HG02852 (cell line): Measurements from ENCODE around the gene C1orf210.

ENCODE experiments used
- ATAC-seq: cut with Tn5 transposase; IDR thresholded peaks from one replicate; pipeline ENCODE4 v1.9.1; 2021; ENCODE audit warnings: mild to moderate bottlenecking, moderate library complexity; ENCODE audit not compliant: unreplicated experiment

C1orf210 gene

DNA sequence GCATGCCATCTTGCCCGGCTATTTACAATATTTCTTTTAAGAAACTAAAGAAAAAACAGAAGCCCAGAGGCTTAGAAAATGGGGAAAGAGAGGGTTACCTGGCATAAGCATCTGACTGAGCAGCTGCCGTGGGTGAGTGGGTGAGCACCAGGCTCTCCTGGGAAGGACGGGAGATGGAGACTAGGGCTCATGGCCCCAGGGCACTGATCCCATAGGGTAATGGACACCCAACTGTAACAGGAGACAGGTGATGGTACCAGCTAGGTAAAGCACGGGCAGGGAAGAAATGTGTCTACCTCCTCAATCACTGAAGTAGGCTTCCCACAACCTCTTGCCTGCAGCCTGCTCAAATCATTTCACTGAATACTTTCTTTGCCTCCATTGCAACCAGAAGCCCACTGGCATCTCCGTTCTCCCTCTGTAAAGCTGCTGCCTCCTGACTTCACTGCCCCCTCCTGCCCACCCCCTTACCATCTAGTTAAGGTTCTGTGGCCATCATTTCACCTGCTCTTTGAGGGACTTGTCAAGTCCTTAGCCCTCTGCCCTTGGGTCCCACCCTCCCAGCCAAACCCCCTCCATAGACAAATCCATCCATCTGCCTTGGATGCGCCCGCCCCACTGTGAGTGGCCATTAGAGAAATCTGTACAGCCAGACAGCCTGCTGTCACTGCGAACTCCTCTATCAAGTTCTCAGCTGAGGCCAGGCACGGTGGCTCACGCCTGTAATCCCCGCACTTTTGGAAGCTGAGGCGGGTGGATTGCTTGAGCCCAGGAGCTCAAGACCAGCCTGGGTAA, 9.4 kb downstream of the C1orf210 start:
- ATAC-seq, result no peak

DNA sequence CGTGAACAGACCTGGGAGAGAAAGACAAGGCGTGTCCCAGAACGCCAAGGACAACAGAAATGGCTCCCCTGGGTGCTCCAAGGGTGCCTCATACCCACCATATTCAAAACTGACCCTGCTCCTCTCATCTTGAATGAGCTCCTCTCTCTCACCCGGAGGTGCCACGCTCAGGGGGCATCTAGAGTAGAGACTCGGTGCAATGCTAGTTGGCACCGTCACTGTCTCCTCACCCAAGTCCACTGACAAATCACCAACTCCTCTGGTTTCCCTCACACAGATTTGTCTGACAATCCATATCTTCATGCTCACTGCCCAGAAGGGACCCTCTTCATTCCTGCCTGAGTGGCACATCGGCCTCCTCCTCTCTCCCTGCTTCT, 10.6 kb downstream of the C1orf210 start:
- no peak for ATAC-seq

DNA sequence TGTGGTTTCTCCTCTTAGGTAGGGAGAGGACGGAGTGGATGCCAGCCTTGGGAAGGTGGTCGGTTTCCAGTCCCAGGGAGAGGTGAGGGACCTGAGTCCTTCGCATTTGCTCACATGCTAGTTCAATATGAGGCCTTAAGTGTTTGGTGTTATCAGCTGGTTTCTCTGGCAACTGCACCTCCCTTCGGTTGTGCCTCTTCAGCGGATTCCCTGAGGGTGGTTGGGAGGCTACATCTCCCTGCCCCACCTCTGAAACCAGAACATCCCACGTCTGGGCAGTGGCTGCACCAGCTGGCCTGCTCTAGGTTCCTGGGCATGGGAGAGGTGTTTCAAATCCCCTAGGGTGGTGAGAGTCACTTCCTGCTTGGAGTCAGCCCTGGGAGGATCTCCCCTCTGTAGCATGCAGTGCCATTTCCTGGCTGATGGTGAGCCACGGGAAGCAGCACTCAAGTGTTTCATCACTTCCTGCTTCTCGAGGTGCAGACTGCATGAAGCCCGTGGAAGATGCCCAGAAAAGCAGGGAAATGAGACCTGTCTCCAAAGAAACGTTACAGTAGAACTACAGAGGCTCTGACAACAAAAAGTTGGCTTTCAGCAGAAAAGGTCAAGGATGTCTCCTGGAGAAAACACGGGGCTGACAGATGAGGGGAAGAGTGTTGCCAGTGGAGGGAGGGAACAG, 11.1 kb downstream of the C1orf210 start:
- ATAC-seq, result no peak

DNA sequence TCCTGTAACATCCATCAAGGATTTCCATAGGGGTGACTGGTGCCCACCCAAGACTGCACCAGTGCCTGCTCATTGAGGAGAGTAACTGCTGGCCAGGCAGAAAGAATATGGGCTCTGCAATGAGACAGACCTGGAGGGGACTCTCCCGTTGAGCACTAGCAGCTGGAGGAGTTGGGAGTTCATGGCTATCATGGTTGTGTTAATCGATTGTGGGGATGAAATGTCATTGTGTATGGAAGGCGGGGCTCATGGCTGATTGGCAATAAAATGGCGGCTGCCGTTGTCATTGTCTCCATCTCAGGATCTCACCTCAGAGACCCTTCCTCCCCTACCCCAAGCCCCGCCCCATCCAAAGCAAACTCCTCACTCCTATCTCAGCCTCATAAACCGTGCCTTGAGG, 11.7 kb downstream of the C1orf210 start:
- ATAC-seq, result no peak

DNA sequence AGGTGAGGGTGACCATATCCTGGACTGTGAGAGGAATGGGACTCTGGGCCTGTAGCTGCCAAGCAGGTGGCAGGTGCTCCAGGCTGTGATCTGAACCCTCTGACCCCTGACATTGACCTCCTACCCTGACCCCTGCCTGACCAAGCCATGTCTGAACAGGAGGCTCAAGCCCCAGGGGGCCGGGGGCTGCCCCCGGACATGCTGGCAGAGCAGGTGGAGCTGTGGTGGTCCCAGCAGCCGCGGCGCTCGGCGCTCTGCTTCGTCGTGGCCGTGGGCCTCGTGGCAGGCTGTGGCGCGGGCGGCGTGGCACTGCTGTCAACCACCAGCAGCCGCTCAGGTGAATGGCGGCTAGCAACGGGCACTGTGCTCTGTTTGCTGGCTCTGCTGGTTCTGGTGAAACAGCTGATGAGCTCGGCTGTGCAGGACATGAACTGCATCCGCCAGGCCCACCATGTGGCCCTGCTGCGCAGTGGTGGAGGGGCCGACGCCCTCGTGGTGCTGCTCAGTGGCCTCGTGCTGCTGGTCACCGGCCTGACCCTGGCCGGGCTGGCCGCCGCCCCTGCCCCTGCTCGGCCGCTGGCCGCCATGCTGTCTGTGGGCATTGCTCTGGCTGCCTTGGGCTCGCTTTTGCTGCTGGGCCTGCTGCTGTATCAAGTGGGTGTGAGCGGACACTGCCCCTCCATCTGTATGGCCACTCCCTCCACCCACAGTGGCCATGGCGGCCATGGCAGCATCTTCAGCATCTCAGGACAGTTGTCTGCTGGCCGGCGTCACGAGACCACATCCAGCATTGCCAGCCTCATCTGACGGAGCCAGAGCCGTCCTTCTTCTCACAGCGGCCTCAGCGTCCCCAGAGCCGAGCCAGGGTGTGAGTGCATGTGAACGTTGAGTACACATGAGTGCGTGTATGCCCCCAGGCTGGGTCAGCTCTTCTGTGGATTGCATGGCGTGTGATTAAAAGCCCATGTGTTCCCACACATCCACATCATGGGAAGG, 12.5 kb downstream of the C1orf210 start:
- ATAC-seq, result no peak

DNA sequence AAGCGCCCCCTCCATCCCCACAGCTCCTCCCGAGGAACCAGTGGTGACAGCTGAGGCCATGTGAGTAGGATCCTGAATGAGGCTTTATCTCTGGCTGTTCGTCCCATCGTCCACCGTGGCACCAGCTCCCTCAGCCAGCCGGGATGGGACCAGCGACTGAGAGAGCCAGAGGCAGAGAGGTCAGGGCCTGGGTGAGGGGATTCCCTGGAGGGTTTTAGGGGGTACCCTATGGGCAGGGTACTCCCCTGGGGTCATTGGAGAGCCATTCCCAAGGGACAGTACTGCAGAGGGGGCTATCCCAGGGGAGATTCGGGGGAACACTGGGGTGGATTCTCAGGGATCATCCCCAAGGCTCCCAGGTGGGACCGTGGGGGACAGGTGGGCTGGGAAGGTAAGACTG, 13.2 kb downstream of the C1orf210 start:
- ATAC-seq, result no peak

DNA sequence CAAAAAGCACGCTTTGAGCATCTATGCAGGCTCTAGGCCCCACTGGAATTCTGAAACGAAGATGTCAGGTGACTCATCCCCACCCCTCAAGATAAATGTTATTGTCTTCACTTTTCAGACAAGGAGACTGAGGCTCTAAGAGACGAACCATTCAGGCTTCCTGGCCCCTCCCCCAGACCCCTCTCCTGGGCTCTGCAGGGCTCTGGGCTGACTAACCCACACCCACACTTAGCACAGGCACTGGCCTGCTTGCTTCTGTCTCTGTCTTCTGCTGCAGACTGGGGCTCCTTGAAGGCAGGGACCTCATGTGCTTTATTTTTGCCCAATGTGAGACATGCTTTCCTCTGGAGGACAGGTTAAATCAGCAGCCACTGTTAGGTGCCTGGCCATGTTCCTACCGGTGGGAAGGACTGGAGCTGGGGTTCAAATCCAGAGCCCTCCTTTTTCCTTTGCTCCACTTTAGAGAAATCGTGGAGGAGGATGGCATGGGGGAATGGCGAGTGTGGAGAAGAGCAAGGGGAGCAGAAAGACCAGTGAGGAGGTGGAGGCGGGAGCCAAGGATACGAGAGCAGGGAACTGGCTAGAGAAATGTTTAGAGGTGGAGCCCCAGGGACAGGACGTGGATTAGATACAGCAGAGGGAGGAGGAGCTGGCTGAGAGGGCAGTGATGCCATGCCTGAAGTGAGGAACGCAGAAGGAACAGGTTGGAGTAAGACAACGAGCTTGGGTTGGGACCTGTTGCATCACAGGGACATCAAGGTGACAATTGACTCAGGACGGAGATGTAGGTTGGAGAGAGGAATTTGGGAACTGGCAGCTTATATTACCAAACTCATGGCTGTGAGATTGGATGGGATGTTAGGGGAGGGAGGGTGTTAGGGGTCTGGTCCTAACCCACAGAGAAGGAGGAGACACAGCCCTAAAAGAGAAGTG, 13.9 kb downstream of the C1orf210 start:
- no peak for ATAC-seq

DNA sequence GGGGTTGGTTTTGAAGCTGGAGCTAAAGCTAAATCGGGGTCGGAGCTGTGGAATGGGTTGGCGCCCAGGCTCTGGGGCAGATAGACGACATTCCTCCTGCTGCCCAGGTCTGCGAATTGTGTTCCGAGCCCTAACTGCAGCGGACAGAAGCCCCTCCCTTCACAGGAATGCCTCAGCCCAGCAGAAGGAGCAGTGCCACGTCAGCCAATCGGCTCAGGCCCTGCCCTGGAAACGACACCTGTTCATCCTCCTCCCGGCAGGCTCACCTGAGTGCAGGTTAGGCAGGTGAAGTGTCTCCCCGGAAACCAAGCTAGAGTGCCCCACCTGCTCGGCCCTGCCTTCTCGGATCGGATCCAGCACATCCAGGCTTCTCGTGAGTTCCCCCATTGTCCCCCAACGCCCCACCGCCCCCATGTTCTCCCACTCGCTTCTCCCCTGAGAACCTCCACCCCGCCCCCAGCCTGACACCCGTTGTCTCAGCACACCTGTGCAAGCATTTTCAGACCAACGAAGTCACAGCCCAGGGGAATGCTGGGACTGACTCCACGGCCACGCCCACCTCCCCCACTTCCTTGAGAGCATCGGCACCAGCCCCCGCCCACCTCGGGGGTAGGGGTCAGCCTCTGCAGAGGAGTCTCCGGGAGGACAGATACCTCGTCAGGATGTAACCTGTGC, 14.8 kb downstream of the C1orf210 start:
- ATAC-seq, result no peak

DNA sequence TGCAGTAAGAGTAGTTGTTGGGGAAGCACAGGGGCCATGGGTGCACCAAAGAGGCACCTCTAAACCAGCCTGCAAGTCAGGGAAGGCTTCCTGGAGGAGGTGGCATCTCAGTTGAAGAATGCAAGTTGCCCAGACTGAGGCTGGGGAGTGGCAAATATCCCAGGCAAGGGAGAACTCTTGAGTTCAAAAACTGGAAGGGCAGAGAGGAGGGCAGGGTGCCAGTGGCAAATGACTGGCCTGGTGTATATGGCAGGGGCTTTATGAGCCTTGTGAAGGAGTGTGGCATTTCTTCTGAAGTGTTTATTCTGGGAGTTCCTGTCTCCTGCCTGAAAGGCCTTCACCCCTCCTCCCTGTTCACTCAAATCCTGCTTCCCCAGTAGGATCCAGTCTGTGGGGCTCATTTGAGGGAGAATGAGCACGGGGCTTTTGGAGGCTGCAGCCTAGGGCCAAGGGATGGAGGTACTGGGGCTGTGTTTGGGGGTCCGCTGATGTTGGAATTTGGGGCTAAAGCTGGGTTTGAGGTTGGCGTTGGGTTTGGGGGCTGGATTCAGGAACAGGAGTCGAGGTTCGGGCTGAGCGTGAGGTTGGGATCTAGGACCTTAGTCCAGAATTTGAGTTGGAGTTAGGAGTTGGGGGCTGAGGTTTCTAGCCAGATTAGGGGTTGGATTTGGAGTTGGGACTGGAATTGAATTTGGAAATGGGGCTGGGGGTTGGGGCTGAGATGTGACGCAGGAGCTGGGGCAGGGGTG, 15.6 kb downstream of the C1orf210 start, which contains the start of gene TMEM125:
TSS of gene TMEM125 (plus strand) at position 357 of the 749 bp plus-strand sequence. CDS start 2,740 bp downstream, outside the sequence.
- no peak for ATAC-seq

DNA sequence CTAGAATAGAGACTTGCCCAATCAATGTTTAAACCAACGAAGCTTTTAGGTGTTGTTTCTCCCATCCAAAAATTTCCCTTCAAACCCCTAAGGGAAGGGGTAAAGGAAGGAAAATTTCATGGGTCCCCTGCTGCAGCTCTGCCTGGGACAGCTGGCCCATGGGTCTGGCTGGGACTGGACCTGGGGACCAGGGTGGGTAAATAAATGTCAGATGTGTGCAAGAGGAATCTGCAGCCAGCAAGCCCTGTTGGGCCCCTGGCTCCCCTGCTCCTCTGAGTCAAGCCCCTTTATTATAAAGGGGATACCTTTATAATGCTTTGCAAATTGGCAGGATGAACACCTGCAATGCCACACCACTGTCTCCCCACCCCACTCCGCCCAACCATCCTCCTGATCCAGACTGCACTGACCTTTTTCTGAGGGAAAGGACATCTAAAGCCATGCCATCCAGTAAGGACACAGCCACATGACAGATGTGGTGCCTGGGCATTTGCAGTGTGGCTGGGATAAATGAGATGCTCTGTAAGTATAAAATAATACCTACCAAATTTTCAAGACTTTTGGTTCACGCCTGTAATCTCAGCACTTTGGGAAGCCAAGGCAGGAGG, 17.5 kb downstream of the C1orf210 start:
- ATAC-seq, result no peak

DNA sequence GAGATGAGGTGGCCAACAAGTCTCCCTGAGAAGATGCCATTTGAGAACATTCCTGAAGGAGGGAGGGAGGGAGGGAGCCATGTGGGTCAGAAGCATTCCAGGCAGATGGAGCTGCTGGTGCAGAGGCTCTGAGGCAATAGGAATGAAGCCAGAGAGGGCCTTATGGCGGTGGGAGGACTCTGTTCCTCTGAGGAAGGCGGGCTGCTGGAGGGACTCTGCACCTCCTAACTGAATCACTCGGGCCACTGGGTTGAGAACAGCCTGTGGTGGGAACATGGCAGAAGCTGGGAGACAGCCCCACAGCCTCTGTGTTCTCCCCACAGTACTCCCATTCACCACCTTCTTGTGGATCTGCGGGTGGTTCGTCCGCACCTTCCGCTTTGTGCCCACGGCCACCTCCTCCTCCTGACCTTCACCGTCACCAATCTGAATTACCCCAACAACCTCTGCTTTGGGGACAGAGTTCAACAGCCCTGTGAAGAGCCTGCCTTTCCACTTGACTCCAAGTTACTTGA, 18.0 kb downstream of the C1orf210 start:
- ATAC-seq, result no peak

DNA sequence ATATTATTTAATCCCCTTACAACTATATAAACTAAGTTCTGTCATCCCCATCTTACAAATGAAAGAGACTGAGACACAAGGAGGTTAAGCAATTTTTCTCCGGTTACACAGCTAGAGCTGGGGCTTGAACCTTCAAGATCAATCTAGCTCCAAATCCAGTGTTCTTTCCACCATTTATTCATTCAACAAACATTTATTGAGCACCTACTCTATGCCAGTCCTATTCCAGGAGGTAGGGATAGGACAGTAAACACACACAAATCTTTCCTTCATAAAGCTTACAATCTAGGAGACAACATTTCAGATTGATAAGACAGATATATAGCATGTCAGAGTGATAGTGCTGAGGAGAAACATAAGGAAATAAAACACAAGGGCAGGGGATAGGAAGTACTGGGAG, 18.5 kb downstream of the C1orf210 start:
- no peak for ATAC-seq

DNA sequence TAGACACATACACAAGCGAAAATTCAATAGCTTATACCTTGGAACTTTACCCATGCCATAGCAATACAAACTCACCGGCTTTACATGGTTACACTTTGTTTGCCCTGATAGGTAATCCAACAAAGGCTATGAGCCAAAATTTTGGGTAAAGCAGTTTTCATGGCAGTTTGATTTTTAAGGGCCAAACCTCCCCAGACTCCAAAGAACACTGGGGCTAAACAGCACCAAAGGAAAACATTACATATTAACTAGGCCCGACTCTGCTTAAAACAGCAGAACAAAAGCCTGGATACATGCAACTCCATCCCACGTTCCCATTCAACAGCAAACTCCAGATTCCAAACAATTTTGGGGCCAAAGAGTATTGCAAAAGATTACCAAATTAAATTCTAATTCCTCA, 19.9 kb downstream of the C1orf210 start:
- no peak for ATAC-seq

DNA sequence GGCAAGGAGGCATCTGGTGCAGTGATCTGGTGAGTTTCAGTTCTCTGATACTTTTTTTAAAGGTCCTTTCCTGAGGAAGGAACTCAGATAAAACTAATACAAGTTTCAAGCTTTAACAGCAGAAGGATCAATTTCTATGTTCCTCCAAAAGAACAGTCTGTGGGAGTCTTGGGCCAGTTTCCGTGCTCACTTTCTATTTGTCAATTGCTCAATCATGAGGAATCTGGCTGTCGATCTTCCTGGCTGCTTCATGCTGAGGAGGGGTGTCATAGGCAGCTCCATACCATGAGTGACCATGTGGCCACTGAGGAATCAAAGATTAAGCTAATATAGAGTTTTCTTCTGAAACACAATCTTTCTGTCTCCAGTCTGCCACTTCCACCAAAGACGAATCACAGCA, 27.0 kb downstream of the C1orf210 start:
- ATAC-seq, result no peak

DNA sequence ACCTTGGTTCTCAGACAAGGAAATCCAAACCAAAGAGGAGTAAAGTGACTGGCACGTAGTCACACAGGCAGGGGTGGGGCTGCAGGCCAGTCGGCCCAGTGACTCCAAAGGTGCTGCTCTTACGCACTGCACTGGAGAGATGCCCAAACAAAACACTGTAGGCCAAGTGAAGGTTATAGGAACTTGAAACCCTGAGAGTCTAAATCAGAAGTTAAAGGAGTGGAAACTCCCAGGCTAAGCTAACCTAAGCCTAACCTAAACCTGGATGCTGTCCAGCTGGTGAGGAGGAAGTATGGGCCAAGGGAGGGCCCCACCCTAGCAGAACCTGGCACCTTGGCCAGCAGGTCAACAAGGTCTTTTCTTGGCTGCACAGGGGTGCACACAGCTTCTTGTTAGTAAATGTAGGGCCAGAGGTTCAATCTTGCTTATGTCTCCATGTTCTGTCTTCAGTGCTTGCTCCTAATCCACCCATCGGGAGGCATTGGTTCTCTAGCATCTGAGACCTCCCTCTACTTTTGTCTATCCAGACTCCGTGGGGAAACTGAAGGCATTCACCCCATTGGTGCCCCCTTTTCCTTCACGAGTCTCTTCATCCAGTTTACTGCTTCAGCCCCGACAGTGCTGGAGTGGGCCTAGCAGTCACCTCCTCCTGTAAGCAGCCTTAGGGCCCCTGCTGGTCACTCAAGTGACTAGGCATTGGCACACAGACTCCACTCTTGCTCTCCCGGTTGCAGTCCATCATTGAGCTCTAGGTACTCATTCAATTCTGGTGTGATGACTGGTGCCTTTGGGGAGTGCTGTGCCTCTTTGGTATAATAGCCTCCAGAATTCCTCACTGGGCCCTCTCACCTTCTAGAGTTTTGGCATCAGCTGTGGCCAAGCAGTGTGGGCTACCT, 28.5 kb downstream of the C1orf210 start:
- ATAC-seq, result no peak

DNA sequence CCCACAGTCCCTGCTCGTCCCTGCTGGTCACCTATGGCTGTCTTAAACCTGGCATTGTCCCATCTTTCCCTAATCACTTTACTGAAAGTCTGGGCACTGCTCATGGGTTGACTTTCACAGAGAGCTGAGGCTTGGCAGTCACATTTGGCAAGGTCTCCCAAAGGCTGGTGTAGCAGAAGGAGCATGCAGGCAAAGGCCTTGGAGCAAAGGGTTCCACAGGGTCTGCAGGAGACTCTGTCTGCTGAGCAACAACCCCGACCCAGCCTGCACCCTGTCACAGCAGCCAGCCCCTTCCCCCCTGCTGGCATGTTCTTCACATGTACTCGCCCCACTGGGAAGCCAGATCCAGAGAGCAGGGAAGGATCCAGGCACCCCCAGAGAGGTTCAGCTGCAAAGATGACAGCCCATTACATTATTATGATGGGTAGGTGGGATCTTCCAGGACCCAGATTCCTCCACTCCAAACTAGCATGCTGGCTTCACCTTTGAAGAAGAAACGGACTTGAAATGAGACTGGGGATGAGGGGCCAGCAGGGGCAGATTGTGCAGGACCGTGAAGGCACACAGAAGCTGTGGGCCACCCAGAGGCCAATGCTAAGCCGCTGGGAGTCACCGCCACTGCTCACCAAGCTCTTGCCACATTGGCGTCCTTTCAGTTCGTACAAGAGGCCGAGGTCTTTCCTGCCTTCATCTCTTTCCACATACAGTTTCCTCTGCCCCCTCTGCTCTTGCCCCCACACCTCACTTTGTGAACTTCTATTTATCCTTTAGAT, 29.8 kb downstream of the C1orf210 start:
- ATAC-seq, result no peak
